Measurements from ENCODE around the gene PARVB.
"Not testable (repeated sequence)": the region's sequence is repeated elsewhere in the genome, so short reads cannot be mapped to it uniquely, and the experiment has no call there.

Gene PARVB

GRCh38 chr22:44051961-44052360, 27.9 kb downstream of the PARVB start:
- no peak for DNase-seq (ENCODE audit: low read depth in 2 of 2)

- no peak for DNase-seq (ENCODE audit: low read depth in 2 of 2)
Observed at GRCh38 chr22:44055805-44056204, 31.7 kb downstream of the PARVB start.

GRCh38 chr22:44056649-44057048, 32.5 kb downstream of the PARVB start:
- DNase-seq (ENCODE audit: low read depth in 2 of 2) = not testable (repeated sequence)

- DNase-seq (ENCODE audit: low read depth in 2 of 2) = no peak
Observed at GRCh38 chr22:44057401-44057987, 33.4 kb downstream of the PARVB start.

- no peak for DNase-seq (ENCODE audit: low read depth in 2 of 2)
Observed at GRCh38 chr22:44063462-44064371, 39.6 kb downstream of the PARVB start.

- no peak for DNase-seq (ENCODE audit: low read depth in 2 of 2)
Observed at GRCh38 chr22:44067033-44067432, 42.9 kb downstream of the PARVB start.

- DNase-seq (ENCODE audit: low read depth in 2 of 2) = no peak
Observed at GRCh38 chr22:44067901-44068300, 43.8 kb downstream of the PARVB start.

- DNase-seq (ENCODE audit: low read depth in 2 of 2) = no peak
Observed at GRCh38 chr22:44068422-44069191, 44.5 kb downstream of the PARVB start.

GRCh38 chr22:44070029-44070428, 45.9 kb downstream of the PARVB start:
- no peak for DNase-seq (ENCODE audit: low read depth in 2 of 2)

GRCh38 chr22:44071781-44072326, 47.8 kb downstream of the PARVB start:
- no peak for DNase-seq (ENCODE audit: low read depth in 2 of 2)

- DNase-seq (ENCODE audit: low read depth in 2 of 2) = no peak
Observed at GRCh38 chr22:44074337-44074984, 50.4 kb downstream of the PARVB start.

- DNase-seq (ENCODE audit: low read depth in 2 of 2) = no peak
Observed at GRCh38 chr22:44075022-44075421, 50.9 kb downstream of the PARVB start.

GRCh38 chr22:44075670-44076069, 51.6 kb downstream of the PARVB start:
- DNase-seq (ENCODE audit: low read depth in 2 of 2) = no peak

GRCh38 chr22:44076825-44077224, 52.7 kb downstream of the PARVB start:
- no peak for DNase-seq (ENCODE audit: low read depth in 2 of 2)

- DNase-seq (ENCODE audit: low read depth in 2 of 2) = peak; percentile 38 to 51
Observed at GRCh38 chr22:44080936-44081861, 57.1 kb downstream of the PARVB start.

- no peak for DNase-seq (ENCODE audit: low read depth in 2 of 2)
Observed at GRCh38 chr22:44082801-44083200, 58.7 kb downstream of the PARVB start.

GRCh38 chr22:44084044-44084772, 60.1 kb downstream of the PARVB start:
- no peak for DNase-seq (ENCODE audit: low read depth in 2 of 2)

- DNase-seq (ENCODE audit: low read depth in 2 of 2) = no peak
Observed at GRCh38 chr22:44085743-44086270, 61.7 kb downstream of the PARVB start.

- no peak for DNase-seq (ENCODE audit: low read depth in 2 of 2)
Observed at GRCh38 chr22:44086271-44087088, 62.4 kb downstream of the PARVB start.

All from activated CD8-positive, alpha-beta memory T cell treated with anti-CD3 and anti-CD28 coated beads for 4 hours (primary cell).